Adrenal gland (tissue), 12 donors: ENCODE results near the gene EIF5B. TPM values are rescaled to one million over a fixed set of nuclear protein-coding genes. Genes with fewer than 3 reads are reported as not detected.

Source experiments
- DNase-seq, 7 donors: peaks; one replicate each; pipeline ENCODE4 v3.0.0-alpha.2; 2019 to 2020
- H3K27ac ChIP-seq, 5 donors: fragments of 200-600 bp; sonication (generic) in 4 of 5; 1 replicate in 3 of 5; 2 replicates in 2 of 5; pipeline versions ENCODE4 v1.5.1 to v1.8.0; 2016 to 2020; ENCODE audit warnings: mild to moderate bottlenecking in 1 of 5
- H3K27me3 ChIP-seq: fragments of 200-600 bp; 2 replicates; pipeline ENCODE4 v1.8.0; 2021
- H3K36me3 ChIP-seq, 2 donors: fragments of 200-600 bp; replicated peaks in 1 of 2; 1 replicate in 1 of 2; 2 replicates in 1 of 2; pipeline versions ENCODE4 v1.5.1 to v1.8.0; 2018 to 2022
- H3K4me1 ChIP-seq, 2 donors: fragments of 200-600 bp; replicated peaks in 1 of 2; 1 replicate in 1 of 2; 2 replicates in 1 of 2; pipeline versions ENCODE4 v1.5.1 to v1.8.0; 2018 to 2021
- H3K4me3 ChIP-seq, 4 donors: fragments of 200-600 bp; sonication (generic) in 3 of 4; one replicate each; pipeline ENCODE4 v1.5.1; 2016 to 2018
- H3K9me3 ChIP-seq, 3 donors: fragments of 200-600 bp; sonication (generic) in 1 of 3; replicated peaks in 1 of 3; 1 replicate in 2 of 3; 2 replicates in 1 of 3; pipeline versions ENCODE4 v1.5.1 to v1.8.0; 2016 to 2021
- CTCF ChIP-seq, 6 experiments: fragments of 450-650 bp in 4 of 6; fragments of 200-600 bp in 2 of 6; sonication (generic) in 1 of 6; IDR thresholded peaks; 1 replicate in 5 of 6; 2 replicates in 1 of 6; pipeline versions ENCODE4 v1.5.1 to v1.8.0; 2016 to 2021; ENCODE audit warnings: antibody characterized with exemption in 6 of 6, mild to moderate bottlenecking in 2 of 6, moderate library complexity in 1 of 6
- POLR2A ChIP-seq, 2 donors: fragments of 450-650 bp; IDR thresholded peaks; one replicate each; pipeline ENCODE4 v1.6.1; 2017; ENCODE audit warnings: antibody characterized with exemption in 2 of 2, mild to moderate bottlenecking in 2 of 2, moderate library complexity in 1 of 2
- WGBS, 4 donors: extraction: QIAGEN DNeasy Blood & Tissue Kit in 2 of 4; methylation state at CpG; one replicate each; pipeline versions ENCODE4 v1.1.5 to v1.1.7; 2013 to 2017; 5-methylcytosine and 5-hydroxymethylcytosine counted together
- intact Hi-C, 2 donors: fragments of 100-400 bp; cut with DNase I; formaldehyde crosslinking; loops; one replicate each; pipeline versions ENCODE4 v1.14.1 to v1.15.0; 2022 to 2023
- polyA plus RNA-seq, 3 donors: library from polyadenylated mRNA; stranded (reverse); fragments of 200-250 nt in 2 of 3; fragments of 350-450 nt in 1 of 3; fragmentation: Illumina TruSeq in 1 of 3; extraction: RNeasy Lipid Tissue Mini Kit (QIAGEN cat#74804) in 1 of 3; gene quantifications; one replicate each; pipeline ENCODE4 v1.2.3, GENCODE V29; 2013 to 2014
- total RNA-seq, 9 donors: library from RNA; depleted of rRNA in 4 of 9; stranded (reverse); fragments of >200 nt in 4 of 9; fragments of 120-200 nt in 1 of 9; fragmentation: NEBNext Ultra II Directional in 1 of 9; extraction: Animal tissue kit (Norgen Biotek cat#: 25700) in 1 of 9; gene quantifications; one replicate each; pipeline versions ENCODE4 v1.1.0 to v1.2.4, GENCODE V29; 2013 to 2023
- donor health status: healthy with polysubstance abuse.
- donor health status: Bipolar disorder and iron deficiency.
- donor health status: DM: yes; HTN: yes; CAD: no.
- donor health status: DM: no; HTN: no; CAD: no.
- donor health status: DM: no; HTN: no; CAD: no.
- donor health status: DM: yes; HTN: yes; CAD: no.

EIF5B gene
- total and polyA plus RNA-seq, 12 donors = 11.1 to 71.3 (median 27.4) TPM

GRCh38 chr2:99450199-99450598 lies 113.0 kb downstream of the EIF5B start:
- intact Hi-C loops = no loop called here
- H3K27me3 ChIP-seq = no peaks in the 10 kb centered on the region
- TF ChIP-seq POLR2A (IDR thresholded peaks at IDR 0.05) (no peak), CTCF (IDR thresholded peaks at IDR 0.05) (no peak)
- no peak for DNase-seq
- H3K9me3 ChIP-seq = no peaks in the 10 kb centered on the region
- WGBS, 4 donors = 80 to 97% (median 85%) methylated on average over 1 of the region's 1 CpG
- peaks cover 0 to 34% of the 10 kb centered on the region in 2 donors for H3K36me3 ChIP-seq
- H3K27ac ChIP-seq = no peak overlapping the region
- no peak overlapping the region for H3K4me3 ChIP-seq
- peaks cover 0 to 12% of the 10 kb centered on the region in 2 donors for H3K4me1 ChIP-seq

Other genes starting within 250 kb of the EIF5B start
- gene C2orf15, start 195.7 kb upstream of the EIF5B start, total RNA-seq = 1 to 10 TPM in 5 of 9 donors, under 1 TPM in 3, not detected in 1; 0.35 to 2.2 (median 1.2) TPM
- 1 to 10 TPM in 1 of 3 donors, under 1 TPM in 2; 0.44 to 1.3 (median 0.88) TPM for gene C2orf15, start 195.7 kb upstream of the EIF5B start, polyA plus RNA-seq
- gene TSGA10, start 182.4 kb upstream of the EIF5B start, total RNA-seq = 10 to 100 TPM in 1 of 9 donors, 1 to 10 TPM in 8; 2.3 to 24.1 (median 7.7) TPM
- 1 to 10 TPM; 3.0 to 5.0 (median 4.4) TPM for gene TSGA10, start 182.4 kb upstream of the EIF5B start, polyA plus RNA-seq
- gene LIPT1, start 182.4 kb upstream of the EIF5B start, total RNA-seq = 10 to 100 TPM in 2 of 9 donors, 1 to 10 TPM in 7; 4.4 to 11.4 (median 8.6) TPM
- 10 to 100 TPM; 12.6 to 14.7 (median 14.1) TPM for gene LIPT1, start 182.4 kb upstream of the EIF5B start, polyA plus RNA-seq
- gene MITD1, start 156.3 kb upstream of the EIF5B start, total RNA-seq = 10 to 100 TPM; 14.4 to 48.1 (median 24.2) TPM
- 10 to 100 TPM; 42.7 to 70.1 (median 51.1) TPM for gene MITD1, start 156.3 kb upstream of the EIF5B start, polyA plus RNA-seq
- 10 to 100 TPM; 25.4 to 50.8 (median 32.3) TPM for gene MRPL30, start 156.2 kb upstream of the EIF5B start, total RNA-seq
- gene MRPL30, start 156.2 kb upstream of the EIF5B start, polyA plus RNA-seq = 10 to 100 TPM; 16.8 to 51.5 (median 17.4) TPM
- gene LYG2, start 81.7 kb upstream of the EIF5B start, total RNA-seq = not detected
- gene LYG2, start 81.7 kb upstream of the EIF5B start, polyA plus RNA-seq = not detected
- 1 to 10 TPM in 3 of 9 donors, under 1 TPM in 3, not detected in 3; 0.29 to 1.4 (median 1.0) TPM for gene LYG1, start 36.2 kb upstream of the EIF5B start, total RNA-seq
- 10 to 100 TPM in 1 of 3 donors, 1 to 10 TPM in 1, under 1 TPM in 1; 0.57 to 10.8 (median 4.4) TPM for gene LYG1, start 36.2 kb upstream of the EIF5B start, polyA plus RNA-seq
- gene TXNDC9, start 1.1 kb upstream of the EIF5B start, total RNA-seq = 10 to 100 TPM; 13.2 to 54.5 (median 25.7) TPM
- 10 to 100 TPM; 10.5 to 43.9 (median 12.8) TPM for gene TXNDC9, start 1.1 kb upstream of the EIF5B start, polyA plus RNA-seq
- gene REV1, start 152.6 kb downstream of the EIF5B start, total RNA-seq = 10 to 100 TPM; 20.9 to 90.8 (median 48.6) TPM
- 10 to 100 TPM; 28.6 to 46.9 (median 31.9) TPM for gene REV1, start 152.6 kb downstream of the EIF5B start, polyA plus RNA-seq